KMS-11 (cell line): ENCODE results near the gene NCF4.

Experiments used
- H2AFZ ChIP-seq: fragments of 200-600 bp; sonication (generic); 2 replicates; pipeline ENCODE4 v1.6.1; 2016; ENCODE audit warnings: antibody characterized with exemption, mixed run types, low read depth
- H3K27ac ChIP-seq: fragments of 200-600 bp; sonication (generic); 2 replicates; pipeline ENCODE4 v1.6.1; 2016; ENCODE audit warnings: mild to moderate bottlenecking, mixed run types
- H3K27me3 ChIP-seq: fragments of 200-600 bp; sonication (generic); 2 replicates; pipeline ENCODE4 v1.6.1; 2017; ENCODE audit warnings: mild to moderate bottlenecking, low read depth, mixed run types, moderate library complexity; ENCODE audit not compliant: insufficient read depth
- H3K36me3 ChIP-seq: fragments of 200-600 bp; sonication (generic); 2 replicates; pipeline ENCODE4 v1.6.1; 2017; ENCODE audit warnings: mild to moderate bottlenecking, mixed run types; ENCODE audit not compliant: insufficient read depth
- H3K4me1 ChIP-seq: fragments of 200-600 bp; sonication (generic); 2 replicates; pipeline ENCODE4 v1.6.1; 2016; ENCODE audit warnings: mild to moderate bottlenecking, low read depth, mixed run types; ENCODE audit not compliant: poor library complexity, severe bottlenecking
- H3K4me2 ChIP-seq: fragments of 200-600 bp; sonication (generic); 2 replicates; pipeline ENCODE4 v1.7.0; 2016; ENCODE audit warnings: mild to moderate bottlenecking, mixed run types
- H3K4me3 ChIP-seq: fragments of 200-600 bp; sonication (generic); IDR thresholded peaks from 2 replicates; pipeline ENCODE4 v1.6.1; 2017; ENCODE audit warnings: low read depth, low read length, mixed read lengths; ENCODE audit not compliant: insufficient read depth
- H3K79me2 ChIP-seq: fragments of 200-600 bp; sonication (generic); 2 replicates; pipeline ENCODE4 v1.6.1; 2016; ENCODE audit warnings: low read depth, mixed run types; ENCODE audit not compliant: insufficient read depth
- H3K9ac ChIP-seq: fragments of 200-600 bp; sonication (generic); 2 replicates; pipeline ENCODE4 v1.6.1; 2016; ENCODE audit warnings: mild to moderate bottlenecking, mixed run types
- H4K20me1 ChIP-seq: fragments of 200-600 bp; sonication (generic); 2 replicates; pipeline ENCODE4 v1.6.1; 2016; ENCODE audit warnings: mild to moderate bottlenecking, mixed run types; ENCODE audit not compliant: insufficient read depth
- CTCF ChIP-seq: fragments of 200-600 bp; sonication (generic); conservative IDR thresholded peaks from 2 replicates; pipeline ENCODE4 v1.6.1; 2017; ENCODE audit warnings: low read depth, mild to moderate bottlenecking, antibody characterized with exemption, low read length, moderate library complexity, mixed read lengths

Gene NCF4

GRCh38 chr22:36860821-36861659 lies at the start of gene NCF4:
Gene NCF4, plus strand, starts transcription at chr22:36861006. Its CDS starts 166 bp downstream, at chr22:36861172.
- no peak within 1 kb of the TSS for H2AFZ ChIP-seq
- no peaks in the 10 kb centered on the region for H4K20me1 ChIP-seq
- no peak within 1 kb of the TSS for H3K4me3 ChIP-seq
- H3K4me2 ChIP-seq, result no peak within 1 kb of the TSS
- no peaks in the 10 kb centered on the region for H3K4me1 ChIP-seq
- no peaks in the 10 kb centered on the region for H3K36me3 ChIP-seq
- H3K27ac ChIP-seq, result no peak within 1 kb of the TSS
- H3K9ac ChIP-seq, result no peak within 1 kb of the TSS
- peaks cover 36% of the 10 kb centered on the region for H3K27me3 ChIP-seq
- TF ChIP-seq CTCF, result no peak
- H3K79me2 ChIP-seq, result no peaks in the 10 kb centered on the region

- no peak overlapping the region for H3K4me2 ChIP-seq
- no peak for TF ChIP-seq CTCF
- H3K36me3 ChIP-seq, result no peaks in the 10 kb centered on the region
- H3K27me3 ChIP-seq, result peaks cover 82% of the 10 kb centered on the region
- H3K4me1 ChIP-seq, result no peaks in the 10 kb centered on the region
- no peaks in the 10 kb centered on the region for H3K79me2 ChIP-seq
- no peak overlapping the region for H2AFZ ChIP-seq
- H4K20me1 ChIP-seq, result no peaks in the 10 kb centered on the region
- no peak overlapping the region for H3K27ac ChIP-seq
- H3K4me3 ChIP-seq, result no peak overlapping the region
- H3K9ac ChIP-seq, result no peak overlapping the region
Measured at GRCh38 chr22:36811094-36811800, 49.6 kb upstream of the NCF4 start.

GRCh38 chr22:36814801-36815200 lies 46.0 kb upstream of the NCF4 start:
- no peak overlapping the region for H3K9ac ChIP-seq
- no peak overlapping the region for H2AFZ ChIP-seq
- H3K4me2 ChIP-seq, result no peak overlapping the region
- TF ChIP-seq CTCF, result no peak
- H3K36me3 ChIP-seq, result no peaks in the 10 kb centered on the region
- H3K4me3 ChIP-seq, result no peak overlapping the region
- H3K27ac ChIP-seq, result no peak overlapping the region
- no peaks in the 10 kb centered on the region for H3K79me2 ChIP-seq
- H3K4me1 ChIP-seq, result no peaks in the 10 kb centered on the region
- H3K27me3 ChIP-seq, result peaks cover 77% of the 10 kb centered on the region
- H4K20me1 ChIP-seq, result no peaks in the 10 kb centered on the region

GRCh38 chr22:36815558-36816338 lies 45.1 kb upstream of the NCF4 start:
- Histone ChIP-seq H3K27me3 (peaks cover 78% of the 10 kb centered on the region), H3K27ac (no peak overlapping the region), H3K4me1 (no peaks in the 10 kb centered on the region), H2AFZ (no peak overlapping the region), H3K79me2 (no peaks in the 10 kb centered on the region), H3K4me3 (no peak overlapping the region), H3K9ac (no peak overlapping the region), H4K20me1 (no peaks in the 10 kb centered on the region), H3K4me2 (no peak overlapping the region), H3K36me3 (no peaks in the 10 kb centered on the region)
- TF ChIP-seq CTCF, result no peak
